DMS 273 treated with DMSO at 0.1 percent for 48 hours (cell line): ENCODE results near the gene DHRSX.
"Not testable (repeated sequence)": the region's sequence is repeated elsewhere in the genome, so short reads cannot be mapped to it uniquely, and the experiment has no call there.

Source experiments
- DNase-seq: peaks from one replicate; lab custom pipeline; 2025; lab: John Stamatoyannopoulos, UW

Gene DHRSX

GRCh38 chrX:2519638-2520037 lies 18.9 kb upstream of the DHRSX start:
- not testable (repeated sequence) for DNase-seq

DNA sequence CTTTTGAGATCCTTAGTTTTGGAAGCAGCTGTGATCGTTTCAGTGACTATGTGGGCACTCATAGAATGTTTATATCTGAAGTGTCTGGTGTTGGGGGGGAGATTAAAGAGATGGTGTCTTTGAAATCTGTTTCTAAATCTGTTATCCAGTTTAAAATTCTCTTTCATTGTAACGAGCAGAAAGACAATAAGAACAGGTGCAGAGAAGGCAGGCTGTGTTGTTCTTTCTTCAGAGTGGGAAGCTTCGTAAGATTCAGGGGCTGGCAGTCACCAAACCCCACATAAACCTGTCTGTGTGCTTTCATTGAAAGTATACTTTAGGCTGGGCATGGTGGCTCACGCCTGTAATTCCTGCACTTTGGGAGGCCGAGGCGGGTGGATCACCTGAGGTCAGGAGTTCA lies 16.3 kb upstream of the DHRSX start:
- no peak for DNase-seq

- DNase-seq, result no peak
Observed at GRCh38 chrX:2516623-2517022, 15.8 kb upstream of the DHRSX start.

GRCh38 chrX:2514131-2514530 lies 13.4 kb upstream of the DHRSX start:
- no peak for DNase-seq

GRCh38 chrX:2513121-2513664 lies 12.4 kb upstream of the DHRSX start:
- no peak for DNase-seq

DNA sequence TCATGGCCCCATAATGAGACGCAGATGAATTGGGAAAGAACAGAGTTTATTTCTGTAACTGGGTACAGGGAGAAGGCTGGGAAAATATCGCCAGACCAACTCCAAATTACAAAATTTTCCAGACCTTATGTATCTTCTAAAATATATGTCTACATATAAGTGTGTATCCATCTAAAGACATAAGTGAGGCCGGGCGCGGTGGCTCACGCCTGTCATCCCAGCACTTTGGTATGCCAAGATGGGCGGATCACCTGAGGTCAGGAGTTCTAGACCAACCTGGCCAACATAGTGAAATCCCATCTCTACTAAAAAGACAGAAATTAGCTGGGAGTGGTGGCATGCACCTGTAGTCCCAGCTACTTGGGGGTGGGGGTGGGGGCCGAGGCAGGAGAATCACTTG lies 11.7 kb upstream of the DHRSX start:
- no peak for DNase-seq

GRCh38 chrX:2511326-2511725 lies 10.6 kb upstream of the DHRSX start:
- no peak for DNase-seq

DNA sequence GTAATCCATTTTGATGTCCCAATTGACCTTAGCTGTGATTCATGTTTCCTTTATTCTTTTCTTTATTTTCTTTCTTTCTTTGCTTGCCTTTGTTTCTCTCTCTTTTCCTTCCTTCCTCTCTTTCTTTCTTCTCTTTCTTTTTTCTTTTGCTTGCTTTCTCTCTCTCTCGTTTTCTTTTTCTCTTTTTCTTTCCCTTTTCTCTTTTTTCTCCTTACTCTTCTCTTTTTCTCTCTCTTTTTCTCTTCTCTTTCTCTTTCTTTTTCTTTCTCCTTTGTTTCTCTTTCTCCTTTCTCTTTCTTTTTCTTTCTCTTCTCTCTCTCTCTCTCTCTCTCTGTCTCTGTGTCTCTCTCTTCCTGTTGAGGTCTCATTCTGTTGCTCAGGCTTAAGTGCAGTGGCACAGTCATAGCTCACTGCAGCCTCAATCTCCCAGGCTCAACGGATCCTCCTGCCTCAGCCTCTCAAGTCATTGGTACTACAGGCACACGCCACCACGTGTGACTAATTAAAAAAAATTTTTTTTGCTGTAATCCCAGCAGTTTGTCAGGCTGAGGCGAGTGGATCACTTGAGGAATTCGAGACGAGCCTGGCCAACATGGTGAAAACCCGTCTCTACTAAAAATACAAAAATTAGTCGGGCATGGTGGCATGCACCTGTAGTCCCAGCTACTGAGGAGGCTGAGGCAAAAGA lies 8.0 kb upstream of the DHRSX start:
- no peak for DNase-seq

DNA sequence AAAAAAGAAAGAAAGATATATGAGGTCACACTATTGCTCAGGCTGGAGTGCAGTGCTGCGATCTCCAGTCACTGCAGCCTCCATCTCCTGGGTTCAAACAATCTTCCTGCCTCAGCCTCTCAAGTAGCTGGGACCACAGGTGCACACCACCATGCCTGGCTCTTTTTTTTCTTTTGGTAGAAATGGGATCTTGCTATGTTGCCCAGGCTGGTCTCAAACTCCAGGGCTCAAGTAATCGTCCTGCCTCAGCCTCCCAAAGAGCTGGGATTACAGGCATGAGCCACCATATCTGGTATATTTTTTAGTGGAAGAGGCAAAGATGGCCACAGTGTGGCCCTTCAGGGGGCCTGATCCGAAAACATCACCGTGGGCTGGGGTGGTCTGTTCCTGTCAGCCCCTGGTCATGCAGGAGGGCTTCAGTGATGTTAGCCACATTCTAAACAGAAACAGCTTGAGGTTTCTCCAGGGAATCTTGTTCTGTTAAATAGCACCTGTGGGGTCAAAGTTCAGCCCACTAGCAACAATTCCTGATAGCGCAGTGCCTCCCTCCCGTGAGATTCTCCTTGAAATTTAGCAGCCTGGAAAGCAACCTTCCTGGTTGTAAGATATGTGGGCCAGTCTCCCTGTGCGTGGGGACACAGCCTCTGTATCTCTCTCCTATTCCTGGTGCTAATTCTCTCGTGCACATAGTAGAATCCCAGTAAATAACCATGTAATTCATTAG lies 7.3 kb upstream of the DHRSX start:
- DNase-seq, result no peak

DNA sequence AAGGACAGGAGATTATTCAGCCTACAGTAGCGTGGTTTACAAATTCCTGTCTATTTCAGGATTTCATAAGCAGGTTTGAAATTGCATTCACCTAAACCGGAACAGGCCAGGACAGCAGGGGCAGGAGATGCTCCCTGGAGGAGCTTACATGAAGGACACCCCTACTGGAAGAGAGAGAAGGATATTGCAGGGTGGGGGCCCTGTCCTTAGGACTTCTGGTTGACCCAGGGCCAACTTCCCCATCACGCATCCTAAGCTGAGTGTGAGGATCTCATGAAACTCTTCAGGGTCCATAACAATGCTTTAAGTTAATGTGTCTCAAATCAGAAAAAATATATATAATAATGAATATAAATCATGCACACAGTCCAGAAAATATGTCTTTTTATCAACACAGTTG lies 6.4 kb upstream of the DHRSX start:
- no peak for DNase-seq

- DNase-seq, result not testable (repeated sequence)
Observed at GRCh38 chrX:2505341-2505740, 4.6 kb upstream of the DHRSX start.

DNA sequence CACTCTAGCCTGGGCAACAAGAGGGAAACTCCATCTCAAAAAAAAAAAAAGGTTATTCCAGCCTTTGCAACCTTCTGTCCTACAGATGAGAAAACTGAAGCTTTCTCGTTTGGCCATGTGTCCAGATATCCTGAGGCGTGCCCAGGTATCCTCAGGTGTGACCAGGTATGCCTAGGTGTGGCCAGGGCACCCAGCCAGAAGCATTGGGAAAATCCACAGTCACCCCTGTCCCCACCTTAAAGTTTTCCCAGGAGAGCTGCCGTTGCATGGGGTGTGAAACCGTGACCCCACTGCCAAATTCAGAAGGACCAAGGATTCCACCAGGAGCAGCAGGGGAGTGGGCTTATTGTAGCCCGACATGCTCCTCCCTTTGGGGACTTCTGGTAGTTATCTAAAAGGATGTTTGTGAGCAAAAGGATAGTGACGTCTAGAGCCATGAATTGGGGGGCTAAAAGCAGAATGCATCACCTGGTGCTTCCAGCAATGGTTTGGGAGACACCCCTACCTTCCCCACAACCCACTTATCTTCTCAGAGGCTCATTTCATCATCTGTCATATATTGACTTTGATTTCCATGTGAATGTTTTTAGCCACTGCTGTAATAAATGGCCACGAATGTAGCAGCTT lies 4.0 kb upstream of the DHRSX start:
- DNase-seq, result no peak

GRCh38 chrX:2503591-2504500 lies 3.1 kb upstream of the DHRSX start:
- DNase-seq, result no peak

DNA sequence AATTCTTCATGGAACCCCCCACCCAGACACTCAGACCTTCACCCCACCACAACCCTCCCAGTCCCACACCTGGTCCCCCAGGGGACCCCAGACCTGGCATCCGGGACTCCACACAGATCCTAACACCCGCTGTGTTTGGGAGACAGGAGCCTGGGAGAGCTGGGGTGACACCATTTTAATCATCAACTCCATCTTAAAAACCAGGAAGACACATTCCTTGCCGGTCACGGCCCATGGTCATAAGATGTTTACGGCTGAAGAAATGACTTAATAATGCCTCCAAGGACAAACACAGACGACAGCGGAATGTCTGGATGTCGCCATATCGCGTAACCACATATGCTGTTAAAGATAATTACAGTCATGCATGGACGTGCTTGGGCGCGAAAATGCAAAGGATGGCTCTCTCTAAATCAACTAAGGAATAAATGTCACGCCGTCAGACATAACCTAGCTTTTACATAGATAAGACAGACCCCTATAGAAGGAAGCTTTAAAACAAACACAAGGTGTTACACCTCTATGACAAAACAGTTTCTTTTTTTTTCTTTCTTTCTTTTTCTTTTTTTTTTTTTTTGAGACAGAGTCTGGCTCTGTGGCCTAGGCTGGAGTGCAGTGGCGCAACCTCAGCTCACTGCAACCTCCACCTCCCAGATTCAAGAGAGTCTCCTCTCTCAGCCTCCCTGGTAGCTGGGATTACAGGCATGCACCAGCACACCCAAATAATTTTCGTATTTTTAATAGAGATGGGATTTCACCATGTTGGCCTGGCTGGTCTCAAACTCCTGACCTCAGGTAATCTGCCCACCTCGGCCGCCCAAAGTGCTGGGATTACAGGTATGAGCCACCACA lies 2.1 kb upstream of the DHRSX start:
- DNase-seq, result no peak

DNA sequence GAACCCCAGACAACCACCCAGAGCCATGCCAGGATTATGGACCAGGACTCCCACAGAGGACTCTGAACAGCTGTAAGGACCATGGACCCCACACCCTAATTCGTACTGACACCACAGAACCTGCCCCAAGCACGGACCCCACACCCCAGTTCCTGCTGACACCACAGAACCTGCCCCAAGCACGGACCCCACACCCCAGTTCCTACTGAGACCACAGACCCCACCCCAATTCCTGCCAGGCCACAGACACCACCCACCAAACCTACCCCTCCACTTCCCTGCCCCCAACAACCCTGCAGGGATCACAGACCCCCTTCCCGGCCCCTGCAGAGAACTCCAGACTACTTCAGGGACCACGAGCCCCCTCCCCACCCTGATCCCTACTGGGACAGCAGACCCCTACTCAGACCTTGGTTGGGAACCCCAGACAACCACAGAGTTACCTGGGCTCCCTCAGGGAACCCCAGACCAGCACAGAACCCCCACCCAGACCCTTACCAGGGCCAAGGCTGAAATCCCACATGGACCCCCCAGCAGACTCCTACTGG lies 1.4 kb upstream of the DHRSX start:
- no peak for DNase-seq

- no peak for DNase-seq
Observed at GRCh38 chrX:2501559-2502102, 855 bp upstream of the DHRSX start.

- DNase-seq, result no peak
Observed at GRCh38 chrX:2500091-2500802, 529 bp downstream of the DHRSX start.

GRCh38 chrX:2499507-2499906 lies 1.3 kb downstream of the DHRSX start:
- DNase-seq, result no peak

- DNase-seq, result no peak
Observed at GRCh38 chrX:2498781-2499302, 1.9 kb downstream of the DHRSX start.
